Epithelial cell of proximal tubule (primary cell): Measurements from ENCODE around the gene MCF2L. TPM values are rescaled to one million over a fixed set of nuclear protein-coding genes. Genes with fewer than 3 reads are reported as not detected.

Experiments
- DNase-seq: peaks from one replicate; pipeline ENCODE4 v3.0.0-alpha.2; 2011; ENCODE audit warnings: low read depth
- H3K4me3 ChIP-seq: 2 replicates; pipeline ENCODE4 v1.5.1; 2011; ENCODE audit warnings: low read depth, mild to moderate bottlenecking, low read length
- CTCF ChIP-seq: conservative IDR thresholded peaks from 2 replicates; pipeline ENCODE4 v1.5.1; 2012; ENCODE audit warnings: low read depth, mild to moderate bottlenecking, low read length
- total RNA-seq: library from RNA; depleted of rRNA; stranded (reverse); fragments of >200 nt; gene quantifications from 2 replicates; pipeline ENCODE4 v1.2.3, GENCODE V29; 2015

MCF2L gene
- total RNA-seq, 1 donor from 2014 or later, result 10.8 TPM

GRCh38 chr13:113129921-113130750, 161.1 kb downstream of the MCF2L start:
- no peak for TF ChIP-seq CTCF
- DNase-seq, result no peak
- H3K4me3 ChIP-seq, result no peak overlapping the region

- H3K4me3 ChIP-seq, result no peak overlapping the region
- DNase-seq, result no peak
- TF ChIP-seq CTCF, result no peak
Measured at GRCh38 chr13:113135281-113135760, 166.3 kb downstream of the MCF2L start.

- no peak for TF ChIP-seq CTCF
- H3K4me3 ChIP-seq, result no peak overlapping the region
- peak; percentile 27 for DNase-seq
Measured at GRCh38 chr13:113137691-113138298, 168.8 kb downstream of the MCF2L start.

GRCh38 chr13:113138792-113139551, 170.0 kb downstream of the MCF2L start:
- TF ChIP-seq CTCF, result no peak
- no peak for DNase-seq

GRCh38 chr13:113139577-113139976, 170.6 kb downstream of the MCF2L start:
- no peak for TF ChIP-seq CTCF
- H3K4me3 ChIP-seq, result no peak overlapping the region
- DNase-seq, result no peak

More at GRCh38 chr13:113138792-113139551, 170.0 kb downstream of the MCF2L start:
- no peak overlapping the region for H3K4me3 ChIP-seq

GRCh38 chr13:113140677-113141600, 171.9 kb downstream of the MCF2L start:
- no peak for TF ChIP-seq CTCF
- no peak overlapping the region for H3K4me3 ChIP-seq
- no peak for DNase-seq
